Heart left ventricle (tissue), 13 donors: ENCODE measurements around the gene ELOVL5.

Experiments used
- CTCF ChIP-seq, 12 donors: fragments of 200-600 bp; sonication (generic) in 4 of 12; IDR thresholded peaks; one replicate each; pipeline versions ENCODE4 v1.5.0 to v1.8.0; 2018 to 2022; ENCODE audit warnings: antibody characterized with exemption in 12 of 12, mild to moderate bottlenecking in 5 of 12
- POLR2A ChIP-seq, 2 donors: fragments of 450-650 bp; IDR thresholded peaks; one replicate each; pipeline ENCODE4 v1.6.1; 2017; ENCODE audit warnings: antibody characterized with exemption in 2 of 2, mild to moderate bottlenecking in 2 of 2, moderate library complexity in 2 of 2
- donor health status: ischemic (EF 13 %, LVEDD 7.1; RV severe dilation, severe dysfunction).
- donor health status: DM: no; HTN: yes; CAD: no.
- donor health status: DM: no; HTN: no; CAD: no.
- donor health status: ischemic (EF 25% LVEDD 6.9; RV normal size, moderate dysfunction).
- donor health status: ischemic (EF 25% LVEDD 5.7; RV mildly dilated, moderate dysfunction).
- donor health status: ischemic (EF 35%, LVEDD 5.7; RV mildly dilated, moderate dysfunction).
- donor health status: nonischemic (EF 11% LVEDD 7.7; RV severe dilation, severe dysfunction).
- donor health status: DM: yes; HTN: yes; CAD: no.
- donor health status: PGD.
- donor health status: ischemic (EF 29% LVEDD 5.4; RV normal size, mild dysfunction).
- donor health status: nonischemic (EF 23%, LVEDD 6.1; RV moderate dilation, normal function).

- TF ChIP-seq CTCF (IDR thresholded peaks at IDR 0.05) = no peak
- TF ChIP-seq POLR2A (IDR thresholded peaks at IDR 0.05) = no peak
Observed at GRCh38 chr6:53282234-53282633, 66.5 kb downstream of the ELOVL5 start.
